Measurements from ENCODE around the gene ETV5. TPM values are rescaled to one million over a fixed set of nuclear protein-coding genes. Genes with fewer than 3 reads are reported as not detected.

ETV5 gene
- total RNA-seq, 1 donor from 2014 or later, result 5.0 TPM

DNA sequence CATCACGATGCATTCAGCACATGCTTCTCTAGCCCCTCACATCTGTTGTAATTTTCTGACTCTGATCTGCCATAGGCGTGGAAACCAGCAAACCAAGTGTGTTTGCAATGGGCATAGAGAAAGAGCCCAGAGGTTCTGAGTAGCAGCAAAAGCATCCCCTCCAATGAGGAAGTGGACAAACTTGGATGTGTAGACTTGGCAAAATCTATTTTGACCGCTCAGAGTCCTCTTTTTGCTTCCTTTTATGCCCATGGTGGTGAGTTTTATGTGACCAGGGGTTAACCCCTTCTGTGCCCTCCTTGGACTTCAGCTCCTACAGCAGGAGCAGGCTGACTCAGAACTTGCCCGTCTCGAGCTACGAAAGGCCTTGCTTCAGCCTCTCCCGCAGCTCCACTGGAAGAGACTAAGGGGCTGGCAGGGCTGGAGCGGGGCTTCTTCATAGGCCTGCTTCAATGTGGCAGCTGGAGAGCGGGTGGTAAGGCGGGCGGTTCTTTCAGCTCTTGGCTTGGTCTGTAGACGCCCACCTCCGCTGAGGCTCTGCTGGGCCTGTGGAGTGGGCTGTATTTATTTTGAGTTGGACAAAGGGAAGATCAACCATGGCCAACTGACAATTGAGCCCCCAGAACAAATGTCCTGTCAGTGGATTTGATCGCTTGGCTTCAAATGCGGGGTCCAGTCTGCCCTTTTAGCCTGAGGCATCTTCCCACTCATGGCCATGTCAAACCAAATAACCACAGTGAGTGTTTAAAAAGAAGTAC is 6.5 kb upstream of the ETV5 start:
- H3K27me3 ChIP-seq (ENCODE audit: low read depth), result peaks cover 48% of the 10 kb centered on the region
- intact Hi-C loops (cut with micrococcal nuclease), result no loop called here
- H3K4me1 ChIP-seq, result peaks cover 2% of the 10 kb centered on the region
- H3K4me3 ChIP-seq, result no peak overlapping the region
- no peaks in the 10 kb centered on the region for H3K36me3 ChIP-seq
- no peak for DNase-seq
- TF ChIP-seq, protein P1, sequence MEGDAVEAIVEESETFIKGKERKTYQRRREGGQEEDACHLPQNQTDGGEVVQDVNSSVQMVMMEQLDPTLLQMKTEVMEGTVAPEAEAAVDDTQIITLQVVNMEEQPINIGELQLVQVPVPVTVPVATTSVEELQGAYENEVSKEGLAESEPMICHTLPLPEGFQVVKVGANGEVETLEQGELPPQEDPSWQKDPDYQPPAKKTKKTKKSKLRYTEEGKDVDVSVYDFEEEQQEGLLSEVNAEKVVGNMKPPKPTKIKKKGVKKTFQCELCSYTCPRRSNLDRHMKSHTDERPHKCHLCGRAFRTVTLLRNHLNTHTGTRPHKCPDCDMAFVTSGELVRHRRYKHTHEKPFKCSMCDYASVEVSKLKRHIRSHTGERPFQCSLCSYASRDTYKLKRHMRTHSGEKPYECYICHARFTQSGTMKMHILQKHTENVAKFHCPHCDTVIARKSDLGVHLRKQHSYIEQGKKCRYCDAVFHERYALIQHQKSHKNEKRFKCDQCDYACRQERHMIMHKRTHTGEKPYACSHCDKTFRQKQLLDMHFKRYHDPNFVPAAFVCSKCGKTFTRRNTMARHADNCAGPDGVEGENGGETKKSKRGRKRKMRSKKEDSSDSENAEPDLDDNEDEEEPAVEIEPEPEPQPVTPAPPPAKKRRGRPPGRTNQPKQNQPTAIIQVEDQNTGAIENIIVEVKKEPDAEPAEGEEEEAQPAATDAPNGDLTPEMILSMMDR (IDR thresholded peaks at IDR 0.05; ENCODE audit: borderline replicate concordance), result no peak
- H3K27ac ChIP-seq (replicated peaks), result no peak overlapping the region
- H3K9me3 ChIP-seq (replicated peaks), result no peaks in the 10 kb centered on the region

DNA sequence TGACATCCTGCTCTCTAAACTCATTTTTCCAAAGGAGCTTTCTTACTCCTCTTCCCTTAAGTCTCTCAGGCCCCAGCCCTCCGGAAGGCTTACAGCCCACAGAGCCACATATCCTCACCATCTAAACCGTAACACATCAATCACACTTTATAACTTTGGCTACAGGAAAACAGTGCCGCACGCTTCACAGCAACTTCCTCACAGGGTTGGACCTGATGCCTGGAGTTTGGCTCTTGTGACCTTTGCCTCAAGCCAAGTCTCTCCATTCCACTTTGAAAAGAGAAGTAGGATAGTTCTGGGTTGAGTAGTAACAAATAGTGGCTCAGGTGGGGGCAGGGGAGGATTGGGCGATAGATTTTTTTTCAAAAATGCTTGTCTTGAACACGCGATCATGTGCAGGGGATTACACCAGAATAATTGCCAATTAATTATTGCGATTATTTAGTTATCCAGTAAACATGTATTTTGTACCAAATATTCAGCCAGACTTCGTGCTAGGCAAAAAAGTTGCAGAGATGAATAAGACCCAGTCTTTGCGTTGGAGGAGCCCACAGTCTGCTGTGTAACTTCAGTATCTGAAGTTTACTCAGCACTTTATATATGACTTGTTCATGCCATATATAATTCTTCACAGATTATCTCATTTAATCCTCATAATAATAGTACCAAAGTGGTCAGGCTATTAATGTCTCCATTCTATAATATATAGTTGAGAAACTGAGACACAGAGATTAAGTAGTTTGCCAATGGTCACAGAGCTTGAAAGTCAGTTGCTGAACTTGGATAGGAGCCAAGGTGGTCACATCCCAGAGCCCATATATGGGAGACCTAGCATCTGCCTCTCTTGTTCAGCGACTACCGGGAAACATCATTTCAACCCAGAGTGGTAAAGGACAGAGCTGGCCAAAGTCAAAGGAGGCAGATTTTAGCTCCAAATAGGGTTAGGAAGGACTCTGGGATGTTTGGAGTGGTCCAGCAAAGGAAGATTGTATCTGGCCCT is 2.4 kb upstream of the ETV5 start:
- no peaks in the 10 kb centered on the region for H3K9me3 ChIP-seq (replicated peaks)
- H3K27me3 ChIP-seq (ENCODE audit: low read depth), result peaks cover 32% of the 10 kb centered on the region
- H3K4me1 ChIP-seq, result peaks cover 34% of the 10 kb centered on the region
- H3K4me3 ChIP-seq, result no peak overlapping the region
- intact Hi-C loops (cut with micrococcal nuclease), result no loop called here
- no peak for DNase-seq
- TF ChIP-seq, protein P1 (IDR thresholded peaks at IDR 0.05; ENCODE audit: borderline replicate concordance), result no peak
- H3K27ac ChIP-seq (replicated peaks), result no peak overlapping the region
- no peaks in the 10 kb centered on the region for H3K36me3 ChIP-seq

GRCh38 chr3:186109897-186110803 is 1.3 kb upstream of the ETV5 start:
- peaks cover 26% of the 10 kb centered on the region for H3K27me3 ChIP-seq (ENCODE audit: low read depth)
- DNase-seq, result no peak

GRCh38 chr3:186108106-186108940 is 566 bp downstream of the ETV5 start:
- peak overlapping the region; percentile 89 for H3K4me3 ChIP-seq
- intact Hi-C loops (cut with micrococcal nuclease), result no loop called here
- DNase-seq, result peak; percentile 33
- peaks cover 34% of the 10 kb centered on the region for H3K4me1 ChIP-seq
- H3K27me3 ChIP-seq (ENCODE audit: low read depth), result peaks cover 13% of the 10 kb centered on the region
- no peaks in the 10 kb centered on the region for H3K36me3 ChIP-seq
- TF ChIP-seq, protein P1 (IDR thresholded peaks at IDR 0.05; ENCODE audit: borderline replicate concordance), result no peak
- peak overlapping the region; percentile 88 for H3K27ac ChIP-seq (replicated peaks)
- no peaks in the 10 kb centered on the region for H3K9me3 ChIP-seq (replicated peaks)

More at GRCh38 chr3:186109897-186110803, 1.3 kb upstream of the ETV5 start:
- TF ChIP-seq, protein P1 (IDR thresholded peaks at IDR 0.05; ENCODE audit: borderline replicate concordance), result no peak
- H3K36me3 ChIP-seq, result no peaks in the 10 kb centered on the region
- H3K4me3 ChIP-seq, result peak overlapping the region; percentile 89
- H3K27ac ChIP-seq (replicated peaks), result peak overlapping the region; percentile 88
- intact Hi-C loops (cut with micrococcal nuclease), result no loop called here
- H3K4me1 ChIP-seq, result peaks cover 34% of the 10 kb centered on the region
- H3K9me3 ChIP-seq (replicated peaks), result no peaks in the 10 kb centered on the region

All from left ventricle myocardium inferior (tissue), 1 donor.